DND-41 (cell line): Measurements from ENCODE around the gene DNTT.

ENCODE experiments used
- ATAC-seq: fragments of 200-7000 bp; cut with Tn5 transposase; 3 replicates; pipeline ENCODE4 v1.9.1; 2021; ENCODE audit warnings: low read depth; ENCODE audit not compliant: insufficient read depth
- DNase-seq: peaks from one replicate; pipeline ENCODE4 v3.0.0-alpha.2; 2020
- H2AFZ ChIP-seq: 2 replicates; pipeline ENCODE4 v1.6.0; 2012; ENCODE audit warnings: low read depth, low read length
- H3K27ac ChIP-seq: 2 replicates; pipeline ENCODE4 v1.5.1; 2012; ENCODE audit warnings: low read length, inconsistent platforms
- H3K27me3 ChIP-seq: fragments of 200-600 bp; sonication (generic); 2 replicates; pipeline ENCODE4 v1.6.0; 2012; ENCODE audit warnings: low read length, mild to moderate bottlenecking, inconsistent platforms; ENCODE audit not compliant: insufficient read depth, poor library complexity
- H3K36me3 ChIP-seq: 2 replicates; pipeline ENCODE4 v1.5.1; 2012; ENCODE audit warnings: low read length, inconsistent platforms; ENCODE audit not compliant: insufficient read depth
- H3K4me1 ChIP-seq: 2 replicates; pipeline ENCODE4 v1.5.1; 2012; ENCODE audit warnings: mild to moderate bottlenecking, low read length; ENCODE audit not compliant: insufficient read depth
- H3K4me2 ChIP-seq: 2 replicates; pipeline ENCODE4 v1.6.0; 2012; ENCODE audit warnings: mild to moderate bottlenecking, moderate library complexity, low read length, inconsistent platforms; ENCODE audit not compliant: insufficient read depth
- H3K4me3 ChIP-seq, 2 experiments: fragments of 200-600 bp in 1 of 2; shearing (Covaris generic) in 1 of 2; 2 replicates each; pipeline ENCODE4 v1.5.1; 2012 to 2016; ENCODE audit warnings: inconsistent platforms in 2 of 2, low read length in 2 of 2, mild to moderate bottlenecking in 2 of 2, low read depth in 1 of 2, moderate library complexity in 1 of 2
- H3K79me2 ChIP-seq: 2 replicates; pipeline ENCODE4 v1.6.0; 2012; ENCODE audit warnings: low read length, inconsistent platforms; ENCODE audit not compliant: insufficient read depth
- H3K9ac ChIP-seq: 2 replicates; pipeline ENCODE4 v1.6.0; 2012; ENCODE audit warnings: low read depth, mild to moderate bottlenecking, inconsistent platforms, low read length, moderate library complexity
- H3K9me3 ChIP-seq: 2 replicates; pipeline ENCODE4 v1.5.1; 2012; ENCODE audit warnings: low read length, moderate library complexity, mild to moderate bottlenecking, inconsistent platforms; ENCODE audit not compliant: insufficient read depth, severe bottlenecking
- H4K20me1 ChIP-seq: 2 replicates; pipeline ENCODE4 v1.6.0; 2012; ENCODE audit warnings: low read length; ENCODE audit not compliant: insufficient read depth
- CTCF ChIP-seq: IDR thresholded peaks from 2 replicates; pipeline ENCODE4 v1.5.1; 2012; ENCODE audit warnings: borderline replicate concordance, low read length, moderate library complexity, mild to moderate bottlenecking; ENCODE audit not compliant: poor library complexity, severe bottlenecking; ENCODE audit errors: extremely low read depth
- EZH2 ChIP-seq: IDR thresholded peaks from 3 replicates; pipeline ENCODE4 v1.6.1; 2012; ENCODE audit warnings: borderline replicate concordance, low read depth, mild to moderate bottlenecking, moderate library complexity, low read length, inconsistent platforms; ENCODE audit not compliant: severe bottlenecking

Gene DNTT

GRCh38 chr10:96334616-96335526 lies 30.6 kb downstream of the DNTT start:
- Histone ChIP-seq H3K9ac (no peak overlapping the region), H3K27me3 (no peaks in the 10 kb centered on the region), H4K20me1 (no peaks in the 10 kb centered on the region), H3K4me1 (peaks cover 44% of the 10 kb centered on the region), H3K79me2 (no peaks in the 10 kb centered on the region), H3K4me2 (no peak overlapping the region), H3K4me3 (no peak overlapping the region), H3K27ac (peak overlapping the region; percentile 41), H2AFZ (no peak overlapping the region), H3K36me3 (peaks cover 90% of the 10 kb centered on the region), H3K9me3 (no peaks in the 10 kb centered on the region)
- DNase-seq (no peak), ATAC-seq (no peak)
- TF ChIP-seq CTCF (peak; percentile 79), EZH2 (no peak)

- Histone ChIP-seq H3K9ac (no peak overlapping the region), H3K4me2 (no peak overlapping the region), H2AFZ (no peak overlapping the region), H3K9me3 (no peaks in the 10 kb centered on the region), H3K4me1 (peaks cover 31% of the 10 kb centered on the region), H3K27me3 (no peaks in the 10 kb centered on the region), H4K20me1 (no peaks in the 10 kb centered on the region), H3K27ac (no peak overlapping the region), H3K79me2 (no peaks in the 10 kb centered on the region), H3K36me3 (peaks cover 85% of the 10 kb centered on the region), H3K4me3 (no peak overlapping the region)
- TF ChIP-seq EZH2 (no peak), CTCF (no peak)
- no peak for ATAC-seq
- DNase-seq: no peak
These were observed 32.9 kb downstream of the DNTT start for GRCh38 chr10:96337106-96337505.

- Histone ChIP-seq H3K4me1 (peaks cover 18% of the 10 kb centered on the region), H3K4me3 (no peak overlapping the region), H2AFZ (no peak overlapping the region), H4K20me1 (no peaks in the 10 kb centered on the region), H3K9ac (no peak overlapping the region), H3K4me2 (no peak overlapping the region), H3K27me3 (no peaks in the 10 kb centered on the region), H3K9me3 (no peaks in the 10 kb centered on the region), H3K79me2 (no peaks in the 10 kb centered on the region), H3K36me3 (peaks cover 85% of the 10 kb centered on the region), H3K27ac (peak overlapping the region; percentile 52; the same call in 1 of the 2 replicates)
- ATAC-seq: no peak
- TF ChIP-seq EZH2 (no peak), CTCF (no peak)
- DNase-seq: no peak
These were observed 34.2 kb downstream of the DNTT start for GRCh38 chr10:96338279-96338925.
